ENCODE results near the gene COL16A1.
A peak's percentile ranks its signal among the peaks of the same experiment; 100 is the strongest.

The COL16A1 gene

GRCh38 chr1:31669433-31669785 is 34.4 kb downstream of the COL16A1 start:
- Histone ChIP-seq H3K9me3 (ENCODE audit: control insufficient read depth, low read length) (no peaks in the 10 kb centered on the region), H3K4me2 (ENCODE audit: low read length) (peak overlapping the region; percentile 75), H3K36me3 (ENCODE audit: control insufficient read depth, insufficient read depth, low read length) (no peaks in the 10 kb centered on the region), H3K27me3 (ENCODE audit: control insufficient read depth, insufficient read depth, low read length) (no peaks in the 10 kb centered on the region), H3K4me3 (ENCODE audit: low read depth, low read length) (peak overlapping the region; percentile 56), H3K27ac (peak overlapping the region; percentile 43), H2AFZ (peak overlapping the region; percentile 86), H3K79me2 (no peaks in the 10 kb centered on the region), H3K9ac (no peak overlapping the region), H3K4me1 (peaks cover 11% of the 10 kb centered on the region)
- TF ChIP-seq, protein P1, sequence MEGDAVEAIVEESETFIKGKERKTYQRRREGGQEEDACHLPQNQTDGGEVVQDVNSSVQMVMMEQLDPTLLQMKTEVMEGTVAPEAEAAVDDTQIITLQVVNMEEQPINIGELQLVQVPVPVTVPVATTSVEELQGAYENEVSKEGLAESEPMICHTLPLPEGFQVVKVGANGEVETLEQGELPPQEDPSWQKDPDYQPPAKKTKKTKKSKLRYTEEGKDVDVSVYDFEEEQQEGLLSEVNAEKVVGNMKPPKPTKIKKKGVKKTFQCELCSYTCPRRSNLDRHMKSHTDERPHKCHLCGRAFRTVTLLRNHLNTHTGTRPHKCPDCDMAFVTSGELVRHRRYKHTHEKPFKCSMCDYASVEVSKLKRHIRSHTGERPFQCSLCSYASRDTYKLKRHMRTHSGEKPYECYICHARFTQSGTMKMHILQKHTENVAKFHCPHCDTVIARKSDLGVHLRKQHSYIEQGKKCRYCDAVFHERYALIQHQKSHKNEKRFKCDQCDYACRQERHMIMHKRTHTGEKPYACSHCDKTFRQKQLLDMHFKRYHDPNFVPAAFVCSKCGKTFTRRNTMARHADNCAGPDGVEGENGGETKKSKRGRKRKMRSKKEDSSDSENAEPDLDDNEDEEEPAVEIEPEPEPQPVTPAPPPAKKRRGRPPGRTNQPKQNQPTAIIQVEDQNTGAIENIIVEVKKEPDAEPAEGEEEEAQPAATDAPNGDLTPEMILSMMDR (IDR thresholded peaks at IDR 0.05) = no peak

DNA sequence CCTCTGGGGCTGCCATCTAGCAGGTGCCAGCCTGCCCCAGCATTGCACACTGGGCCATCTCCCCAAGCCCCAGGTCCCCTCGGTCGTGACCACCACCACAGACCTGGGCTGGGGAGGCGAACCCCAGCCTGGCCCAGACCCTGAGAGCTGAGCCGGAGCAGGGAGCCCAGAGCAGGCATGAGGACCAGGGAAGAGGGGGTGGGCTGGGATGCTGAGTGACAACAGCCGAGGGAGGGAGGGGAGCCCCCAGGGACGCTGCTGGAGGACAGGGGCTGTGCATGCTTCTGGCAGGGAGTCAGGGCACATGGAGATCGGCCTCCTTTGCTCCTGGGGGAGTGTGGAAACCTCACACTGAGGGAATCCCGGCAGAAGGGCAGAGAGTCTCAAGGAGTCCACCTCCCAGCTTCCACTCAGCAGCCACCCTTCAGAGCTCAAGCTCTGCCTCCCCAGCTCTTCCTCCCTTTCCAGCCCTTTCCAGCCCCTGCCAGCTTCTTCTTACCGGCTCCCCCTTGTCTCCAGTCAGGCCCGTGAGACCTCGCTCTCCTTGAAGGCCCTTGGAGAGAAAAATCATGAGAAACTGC is 35.4 kb downstream of the COL16A1 start:
- no peaks in the 10 kb centered on the region for H3K9me3 ChIP-seq (ENCODE audit: control insufficient read depth, low read length)
- H3K79me2 ChIP-seq = no peaks in the 10 kb centered on the region
- H3K27me3 ChIP-seq (ENCODE audit: control insufficient read depth, insufficient read depth, low read length) = no peaks in the 10 kb centered on the region
- no peak overlapping the region for H3K27ac ChIP-seq
- peaks cover 11% of the 10 kb centered on the region for H3K4me1 ChIP-seq
- H3K9ac ChIP-seq = no peak overlapping the region
- TF ChIP-seq, protein P1 (IDR thresholded peaks at IDR 0.05) = no peak
- H2AFZ ChIP-seq = no peak overlapping the region
- no peak overlapping the region for H3K4me3 ChIP-seq (ENCODE audit: low read depth, low read length)
- no peak overlapping the region for H3K4me2 ChIP-seq (ENCODE audit: low read length)
- no peaks in the 10 kb centered on the region for H3K36me3 ChIP-seq (ENCODE audit: control insufficient read depth, insufficient read depth, low read length)

GRCh38 chr1:31667065-31667785 is 36.6 kb downstream of the COL16A1 start:
- TF ChIP-seq, protein P1 (IDR thresholded peaks at IDR 0.05) = no peak
- no peaks in the 10 kb centered on the region for H3K79me2 ChIP-seq
- H3K27me3 ChIP-seq (ENCODE audit: control insufficient read depth, insufficient read depth, low read length) = no peaks in the 10 kb centered on the region
- H3K9ac ChIP-seq = no peak overlapping the region
- no peak overlapping the region for H3K27ac ChIP-seq
- no peaks in the 10 kb centered on the region for H3K36me3 ChIP-seq (ENCODE audit: control insufficient read depth, insufficient read depth, low read length)
- no peak overlapping the region for H2AFZ ChIP-seq
- no peak overlapping the region for H3K4me2 ChIP-seq (ENCODE audit: low read length)
- no peaks in the 10 kb centered on the region for H3K9me3 ChIP-seq (ENCODE audit: control insufficient read depth, low read length)
- no peak overlapping the region for H3K4me3 ChIP-seq (ENCODE audit: low read depth, low read length)
- H3K4me1 ChIP-seq = peaks cover 11% of the 10 kb centered on the region

GRCh38 chr1:31666263-31666963 is 37.4 kb downstream of the COL16A1 start:
- Histone ChIP-seq H3K27me3 (ENCODE audit: control insufficient read depth, insufficient read depth, low read length) (no peaks in the 10 kb centered on the region), H3K79me2 (no peaks in the 10 kb centered on the region), H3K9me3 (ENCODE audit: control insufficient read depth, low read length) (no peaks in the 10 kb centered on the region), H3K27ac (no peak overlapping the region), H3K4me3 (ENCODE audit: low read depth, low read length) (no peak overlapping the region), H2AFZ (no peak overlapping the region), H3K4me2 (ENCODE audit: low read length) (no peak overlapping the region), H3K4me1 (peaks cover 11% of the 10 kb centered on the region), H3K36me3 (ENCODE audit: control insufficient read depth, insufficient read depth, low read length) (no peaks in the 10 kb centered on the region), H3K9ac (no peak overlapping the region)
- TF ChIP-seq, protein P1 (IDR thresholded peaks at IDR 0.05) = no peak
